AG08396 (cell line): ENCODE results near the gene TAPBP.

ENCODE experiments used
- DNase-seq: peaks from one replicate; pipeline ENCODE4 v3.0.0; 2012; ENCODE audit warnings: low spot score, mixed read lengths

TAPBP gene

GRCh38 chr6:33319939-33320314 lies 6.0 kb upstream of the TAPBP start:
- DNase-seq, result no peak

- DNase-seq, result no peak
Observed at GRCh38 chr6:33318426-33319073, 4.7 kb upstream of the TAPBP start.

DNA sequence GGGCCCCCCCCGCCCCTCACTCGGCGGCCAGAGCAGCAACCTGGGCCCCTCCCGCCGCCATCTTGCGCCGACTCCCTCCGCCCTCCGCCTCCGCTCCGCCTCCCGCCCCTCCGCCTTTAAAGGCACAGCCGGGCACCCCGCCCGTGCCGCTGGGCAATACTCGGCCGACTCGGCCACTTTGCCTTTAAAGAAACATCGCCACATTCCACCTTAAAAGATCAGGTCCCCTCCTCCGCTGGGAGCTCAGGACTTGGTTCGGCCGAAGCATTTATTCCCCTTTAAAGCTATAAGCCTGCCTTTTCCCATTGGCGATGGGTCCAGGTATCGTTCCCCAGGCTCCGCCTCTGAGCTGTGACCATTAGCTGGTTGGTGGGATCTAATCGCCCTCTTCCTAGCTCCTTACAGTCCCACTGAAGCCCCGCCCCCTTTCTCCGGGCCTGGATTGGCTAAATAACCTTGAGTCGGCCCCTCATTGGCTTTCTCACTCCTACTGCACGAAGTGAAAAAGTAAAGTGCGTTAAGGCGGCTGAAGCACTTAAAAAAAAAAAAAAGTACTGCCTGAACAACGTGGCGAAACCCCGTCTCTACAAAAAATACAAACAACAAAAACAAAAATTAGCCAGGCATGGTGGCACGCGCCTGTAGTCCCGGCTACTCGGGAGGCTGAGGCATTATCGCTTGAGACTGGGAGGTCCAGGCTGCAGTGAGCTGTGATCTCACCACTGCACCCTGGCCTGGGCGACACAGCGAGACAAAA lies 4.0 kb upstream of the TAPBP start, which contains the start of gene ZBTB22:
Gene ZBTB22 (minus strand): TSS at position 76 of the 757 bp plus-strand sequence. CDS start 828 bp downstream, outside the sequence.
- DNase-seq, result peak; percentile 92

DNA sequence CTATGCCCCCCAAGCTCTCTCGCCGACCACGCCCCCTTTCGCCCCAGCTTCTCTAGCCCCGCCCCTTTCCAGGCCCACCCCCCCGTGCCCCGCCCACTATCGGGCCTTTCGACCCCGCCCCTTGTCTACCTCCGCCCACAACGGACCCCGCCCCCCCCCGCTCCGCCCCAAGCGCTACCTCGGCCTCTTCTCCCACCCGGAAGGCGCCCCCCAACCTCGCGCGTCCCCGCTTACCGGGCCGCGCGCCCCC lies 3.5 kb upstream of the TAPBP start:
- DNase-seq, result peak; percentile 87

DNA sequence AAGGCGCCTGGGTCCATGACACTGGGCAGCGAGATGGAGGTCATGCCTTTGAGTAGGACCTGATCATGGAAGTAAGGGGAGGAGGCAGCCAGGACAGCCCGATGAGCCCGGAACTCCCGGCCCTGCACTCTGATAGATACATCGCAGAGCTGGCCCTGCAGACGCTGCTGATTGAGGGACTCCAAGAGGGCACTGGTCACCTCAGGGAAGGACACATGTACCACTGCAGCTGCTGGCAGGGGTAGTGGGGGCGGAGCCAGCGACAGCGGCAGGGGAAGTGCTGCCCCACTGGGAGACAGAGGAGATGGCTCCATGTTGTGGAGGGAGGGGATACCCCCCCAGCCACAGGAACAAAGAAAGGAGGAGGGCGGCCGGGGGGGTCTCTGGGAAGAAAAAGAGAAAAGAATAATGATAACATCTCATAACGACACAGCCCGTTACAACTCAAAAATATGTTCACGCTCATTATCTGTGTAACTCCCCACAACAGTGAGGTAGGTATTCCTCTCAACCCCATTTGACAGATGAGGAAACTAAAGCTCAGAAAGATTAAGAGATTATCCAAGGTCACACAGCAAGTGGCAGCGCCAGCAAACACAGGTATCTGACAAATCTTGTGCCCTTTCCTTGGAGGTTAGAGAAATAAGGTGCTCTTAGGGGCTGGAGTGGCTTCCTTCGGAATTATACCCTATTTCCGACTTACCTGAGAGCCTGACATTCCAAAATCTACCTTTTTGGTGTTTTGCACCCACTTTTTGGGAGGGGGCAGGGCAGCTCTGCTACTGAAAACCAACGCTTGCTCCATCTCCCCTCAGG lies 2.9 kb upstream of the TAPBP start:
- DNase-seq, result no peak

GRCh38 chr6:33315793-33316602 lies 2.1 kb upstream of the TAPBP start:
- no peak for DNase-seq

- no peak for DNase-seq
Observed at GRCh38 chr6:33314943-33315792, 1.3 kb upstream of the TAPBP start.

- peak; percentile 61 for DNase-seq
Observed at GRCh38 chr6:33314515-33314942, 651 bp upstream of the TAPBP start.

DNA sequence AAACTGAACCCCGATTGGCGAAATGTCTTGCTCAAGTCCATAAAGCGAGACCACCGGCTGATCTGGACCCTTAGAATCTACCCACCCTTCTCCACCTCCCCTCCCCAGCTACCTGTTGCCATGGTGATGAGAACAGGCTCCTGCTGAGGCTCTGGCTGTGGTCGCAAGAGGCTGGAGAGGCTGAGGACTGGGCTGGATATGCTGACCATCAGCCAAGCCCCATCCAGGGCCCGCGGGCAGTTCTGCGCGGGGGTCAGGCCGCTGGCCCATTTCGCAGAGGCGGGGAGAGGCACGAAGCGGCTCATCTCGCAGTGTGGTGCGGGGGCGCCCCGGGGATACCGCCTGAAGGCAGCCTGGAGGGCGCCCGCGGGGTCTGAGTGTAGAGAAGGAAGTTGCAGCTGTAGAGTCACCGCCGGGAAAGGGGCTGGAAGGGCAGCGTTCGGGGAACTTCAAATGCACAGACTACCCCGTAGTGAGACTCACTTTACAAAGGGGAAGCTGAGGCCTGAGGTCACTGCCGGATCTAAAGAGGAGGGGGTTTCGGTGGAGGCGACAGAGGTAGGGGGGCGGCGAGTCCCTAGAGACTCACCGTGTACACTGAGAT lies 671 bp downstream of the TAPBP start:
- DNase-seq, result peak; percentile 43

DNA sequence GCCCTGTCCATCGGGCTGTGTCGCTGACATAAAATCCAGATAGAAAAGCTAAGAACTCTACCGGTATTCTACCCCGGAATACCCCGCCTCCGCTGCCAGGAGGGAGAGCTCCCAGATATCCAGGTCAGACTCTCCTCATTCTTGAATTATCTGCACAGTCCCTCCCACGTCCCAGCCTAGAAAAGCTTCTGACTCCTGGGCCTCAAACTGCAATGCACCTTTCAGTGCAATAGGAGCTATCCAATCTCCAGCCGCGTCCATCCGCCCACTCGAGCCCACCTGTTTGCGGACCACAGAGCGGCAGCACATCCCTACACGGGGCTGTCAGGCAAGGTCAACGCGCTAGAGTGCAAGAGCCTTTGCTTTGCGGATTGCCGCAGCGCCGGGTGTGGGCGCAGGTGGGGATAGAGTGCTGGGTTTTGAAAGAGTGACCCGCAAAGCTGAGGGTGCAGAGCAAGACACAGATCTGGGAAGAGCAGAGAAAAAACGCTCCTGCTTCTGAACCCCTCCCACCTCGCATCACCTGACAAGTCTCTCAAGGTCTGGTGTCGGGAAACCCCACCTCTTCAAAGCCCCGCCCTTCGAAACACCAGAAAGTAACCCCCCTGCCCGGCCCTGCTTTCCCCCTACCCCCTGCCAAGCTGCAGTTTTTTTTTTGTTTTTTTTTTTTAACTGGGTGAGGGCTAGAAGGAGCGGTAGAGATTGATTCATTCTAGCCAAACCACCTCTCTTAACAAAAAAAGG lies 1.3 kb downstream of the TAPBP start:
- DNase-seq, result peak; percentile 57

DNA sequence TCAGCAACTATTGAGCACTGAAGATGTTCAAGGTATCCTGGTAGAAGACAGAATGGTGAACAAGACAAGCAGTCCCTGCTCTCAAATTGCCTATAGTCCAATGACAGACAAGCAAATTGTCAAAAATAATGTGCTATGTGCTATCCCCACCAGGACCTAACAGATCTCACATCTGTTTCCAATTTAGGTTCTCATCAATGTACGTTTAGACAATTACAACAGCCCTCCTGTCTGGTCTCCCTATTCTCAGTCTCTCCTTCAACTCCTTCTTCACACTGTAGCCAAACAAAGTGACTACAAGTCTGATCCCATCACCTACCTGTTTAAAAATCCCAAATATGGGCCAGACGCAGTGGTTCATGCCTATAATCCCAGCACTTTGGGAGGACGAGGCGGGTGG lies 7.5 kb downstream of the TAPBP start:
- DNase-seq, result no peak

DNA sequence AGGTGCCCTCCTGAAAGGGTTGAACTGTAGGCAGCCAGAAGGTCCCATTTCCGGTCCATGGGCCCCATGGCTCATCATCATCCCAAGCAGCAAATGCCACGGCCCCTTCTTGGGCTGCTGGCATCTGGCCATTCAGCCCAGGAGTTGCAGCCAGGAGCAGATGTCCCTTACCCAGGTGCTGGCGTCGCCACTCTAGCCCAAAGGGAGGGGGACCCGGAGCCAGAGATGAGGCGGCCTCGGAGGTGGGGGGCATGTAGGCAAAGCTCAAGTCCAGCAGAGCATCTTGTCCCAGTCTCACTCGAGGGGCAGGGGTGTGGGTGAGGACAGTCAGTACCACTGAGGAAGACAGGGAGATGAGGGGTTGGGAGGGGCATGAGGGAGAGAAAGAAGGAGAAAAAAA lies 8.8 kb downstream of the TAPBP start:
- no peak for DNase-seq

- no peak for DNase-seq
Observed at GRCh38 chr6:33304216-33304615, 9.7 kb downstream of the TAPBP start.

DNA sequence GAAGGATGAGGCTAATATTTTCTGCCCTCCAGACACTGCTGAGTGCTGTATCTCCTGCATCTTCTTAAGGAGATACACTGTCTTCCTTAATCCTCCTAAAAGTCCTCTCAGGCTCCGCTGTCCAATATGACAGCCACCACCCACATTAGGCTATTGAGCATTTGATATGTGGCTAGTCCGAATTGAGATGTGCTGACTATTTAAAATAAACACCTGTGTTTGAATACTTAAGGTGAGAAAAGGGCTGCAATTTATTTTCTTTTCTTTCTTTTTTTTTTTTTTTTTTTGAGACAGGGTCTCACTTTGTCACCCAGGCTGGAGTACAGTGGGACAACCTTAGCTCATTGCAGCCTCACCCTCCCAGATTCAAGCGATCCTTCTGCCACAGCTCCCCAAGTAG lies 12.0 kb downstream of the TAPBP start:
- DNase-seq, result no peak

GRCh38 chr6:33299237-33299944 lies 14.5 kb downstream of the TAPBP start:
- peak; percentile 90 for DNase-seq

GRCh38 chr6:33298773-33299236 lies 15.1 kb downstream of the TAPBP start, which contains the start of gene RGL2:
Gene RGL2, minus strand, starts transcription at chr6:33298942. Its CDS starts 332 bp downstream, at chr6:33298610.
- DNase-seq, result peak; percentile 62

DNA sequence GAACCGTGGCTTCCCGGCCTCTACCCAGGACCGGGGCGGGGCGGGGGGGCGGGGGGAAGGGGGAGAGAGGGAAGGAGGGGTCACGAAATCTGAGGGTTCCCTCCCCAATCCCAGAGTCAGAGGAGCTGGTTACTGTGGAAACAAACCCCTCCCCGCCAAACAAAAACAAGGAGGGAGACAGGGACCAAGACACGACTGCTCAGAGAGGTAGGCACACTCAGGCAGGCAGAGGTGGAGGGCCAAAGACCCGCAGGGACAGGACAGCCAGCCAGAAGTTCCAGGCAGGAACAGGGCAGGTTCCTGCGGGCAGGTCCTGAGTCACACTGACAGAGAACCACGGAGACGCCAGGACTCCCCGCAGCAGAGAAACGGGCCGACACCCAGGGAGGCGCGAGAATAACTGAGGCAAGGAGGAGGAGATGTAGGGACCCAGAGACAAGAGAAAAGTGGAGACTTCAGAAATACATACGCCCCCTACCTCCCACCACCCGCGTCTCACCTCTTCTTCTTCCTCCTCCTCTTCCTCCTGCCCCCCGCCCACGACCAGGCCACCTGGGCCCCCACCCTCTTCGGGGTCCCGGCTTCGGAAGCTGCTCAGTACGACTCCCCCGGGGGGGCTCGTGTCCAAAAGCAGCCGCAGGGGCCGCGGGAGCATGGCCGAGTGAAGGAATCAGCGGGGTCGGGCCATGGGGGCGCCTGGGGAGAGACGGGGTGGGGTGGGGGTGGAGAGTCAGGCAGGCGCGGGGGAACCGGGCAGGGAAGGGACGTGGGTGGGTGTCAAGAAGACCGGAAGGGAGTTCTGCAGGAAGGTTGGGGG lies 15.7 kb downstream of the TAPBP start:
- DNase-seq, result peak; percentile 90

GRCh38 chr6:33297406-33297955 lies 16.4 kb downstream of the TAPBP start:
- DNase-seq, result no peak
